Stimulated activated CD8-positive, alpha-beta memory T cell treated with anti-CD3 and anti-CD28 coated beads, Interleukin-15, amount 100 ng/mL, for 1 hour (primary cell): ENCODE measurements around the gene RAP1GAP.
"Not testable (repeated sequence)": the region's sequence is repeated elsewhere in the genome, so short reads cannot be mapped to it uniquely, and the experiment has no call there.

Source experiments
- DNase-seq: peaks from one replicate; pipeline ENCODE4 v3.0.0-alpha.2; 2020; ENCODE audit warnings: low read depth

Gene RAP1GAP

DNA sequence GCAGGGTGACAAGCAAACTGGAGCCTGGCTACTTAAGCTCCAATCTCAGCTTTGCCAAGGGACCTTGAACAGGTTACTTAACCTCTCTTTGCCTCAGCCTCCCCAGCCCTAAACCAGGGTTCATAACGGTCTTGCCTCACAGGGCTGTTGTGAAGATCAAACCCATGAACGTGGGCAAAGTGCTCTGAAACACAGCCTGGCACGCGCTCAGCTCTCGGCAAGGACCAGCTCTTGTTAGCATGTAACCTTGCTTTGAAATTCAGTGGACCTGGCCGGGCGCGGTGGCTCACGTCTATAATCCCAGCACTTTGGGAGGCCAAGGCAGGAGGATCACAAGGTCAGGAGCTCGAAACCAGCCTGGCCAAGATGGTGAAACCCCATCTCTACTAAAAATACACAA, 24.8 kb downstream of the RAP1GAP start:
- no peak for DNase-seq

DNA sequence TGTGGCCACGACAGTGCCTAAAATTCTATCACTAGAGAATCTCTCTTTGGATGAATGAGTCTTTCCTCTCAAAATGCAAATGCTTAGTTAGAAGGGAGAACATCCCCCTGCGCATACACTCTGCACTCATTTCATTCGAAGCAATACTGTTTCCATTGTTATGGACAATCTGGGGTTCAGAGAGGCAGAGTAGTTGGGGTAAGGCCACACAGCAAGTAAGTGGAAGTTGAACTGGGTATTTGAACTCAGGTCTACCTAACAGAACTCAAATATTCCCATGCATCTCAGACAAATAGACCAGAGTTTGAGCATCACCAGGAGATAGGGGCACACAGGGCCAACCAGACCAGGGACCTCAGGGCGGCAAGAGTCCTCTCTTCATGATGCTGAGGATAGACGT, 25.5 kb downstream of the RAP1GAP start:
- no peak for DNase-seq

DNA sequence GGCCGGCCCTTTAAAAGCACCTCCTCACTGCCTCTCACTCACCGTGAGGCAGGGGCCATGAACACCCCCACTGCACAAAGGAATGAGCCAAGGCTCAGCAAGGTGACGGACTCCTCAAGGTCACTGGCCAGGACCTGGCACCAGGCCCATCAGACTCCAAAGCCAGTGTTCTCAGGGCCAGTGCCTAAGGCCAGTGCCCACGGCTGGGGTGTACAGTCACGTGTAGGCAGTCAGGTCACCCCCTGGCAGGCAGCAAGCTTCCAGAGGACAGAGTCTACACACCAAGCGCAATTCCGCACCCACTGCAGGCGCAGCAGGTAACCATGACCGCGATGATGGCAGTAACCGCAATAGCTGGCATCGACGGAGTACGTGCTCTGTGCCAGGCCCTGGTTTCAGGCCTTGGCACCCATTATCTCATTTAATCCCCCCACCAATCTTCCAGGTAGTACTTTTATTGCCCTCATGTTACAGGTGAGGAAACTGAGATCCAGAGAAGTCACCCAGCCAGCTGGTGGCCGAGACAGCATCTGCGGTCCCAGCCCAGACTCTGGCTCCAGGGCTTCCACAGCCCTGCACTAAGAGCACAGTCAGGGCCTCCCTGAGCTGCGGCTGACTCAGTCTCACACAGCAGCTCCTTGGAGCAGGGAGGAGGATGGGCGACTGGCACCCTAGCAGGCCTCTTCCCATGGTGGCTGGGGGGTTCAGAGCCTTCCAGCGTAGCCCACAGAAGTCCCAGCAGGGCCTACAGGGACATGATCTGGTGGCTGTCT, 27.0 kb downstream of the RAP1GAP start:
- DNase-seq: no peak

DNA sequence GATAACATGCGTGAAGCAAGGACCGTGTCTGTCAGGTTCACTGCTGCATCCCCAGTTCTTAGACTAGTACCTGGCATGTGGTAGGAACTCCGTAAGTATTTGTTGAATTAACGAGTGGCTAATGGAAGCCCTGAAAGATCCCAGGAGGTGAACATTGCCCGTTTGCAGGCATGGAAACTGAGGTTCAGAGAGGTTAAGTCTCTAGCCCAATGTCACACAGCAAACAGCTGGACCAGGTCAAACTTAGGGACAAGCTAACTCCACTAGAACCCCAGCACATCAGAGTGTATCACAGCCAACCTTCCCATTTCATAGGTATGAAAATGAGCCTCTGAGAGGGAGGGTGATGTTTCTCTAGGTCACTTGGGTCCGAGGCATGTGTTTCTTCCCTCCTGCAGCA, 27.6 kb downstream of the RAP1GAP start:
- DNase-seq: no peak

DNA sequence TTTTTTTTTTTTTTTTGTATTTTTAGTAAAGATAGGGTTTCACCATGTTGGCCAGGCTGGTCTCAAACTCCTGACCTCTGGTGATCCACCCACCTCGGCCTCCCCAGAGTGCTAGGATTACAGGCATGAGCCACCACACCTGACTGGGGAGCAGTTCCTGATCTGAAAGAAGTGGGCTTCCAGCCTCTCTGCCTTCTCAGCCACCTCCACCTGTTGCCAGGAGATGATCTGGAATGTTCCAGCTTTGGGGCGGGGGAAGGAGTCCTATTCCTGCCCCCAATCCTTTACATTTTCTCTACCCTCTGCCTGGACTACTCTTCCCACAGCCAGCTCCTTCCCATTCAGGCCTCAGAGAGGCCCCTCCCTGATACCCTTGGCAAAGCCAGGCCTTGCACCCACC, 28.1 kb downstream of the RAP1GAP start:
- DNase-seq: no peak

DNA sequence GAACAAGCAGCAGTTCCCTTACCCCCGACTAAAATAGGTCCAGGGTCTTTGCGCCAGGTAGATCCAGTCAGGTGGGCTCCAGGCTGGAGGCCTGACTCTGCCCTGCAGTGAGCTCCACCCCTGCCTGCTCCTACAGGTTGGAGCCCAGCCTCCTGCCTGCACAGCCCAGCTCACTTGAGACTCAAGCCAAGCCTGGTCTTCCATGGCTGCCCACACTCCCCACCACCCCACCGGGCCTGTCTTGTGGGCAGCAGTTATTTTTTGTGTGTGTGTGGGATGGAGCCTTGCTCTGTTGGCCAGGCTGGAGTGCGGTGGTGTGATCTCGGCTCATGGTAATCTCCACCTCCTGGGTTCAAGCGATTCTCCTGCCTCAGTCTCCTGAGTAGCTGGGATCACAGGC, 28.5 kb downstream of the RAP1GAP start:
- DNase-seq: no peak

- no peak for DNase-seq
Observed at GRCh38 chr1:21639594-21640041, 29.5 kb downstream of the RAP1GAP start.

- DNase-seq: no peak
Observed at GRCh38 chr1:21638531-21639341, 30.4 kb downstream of the RAP1GAP start.

DNA sequence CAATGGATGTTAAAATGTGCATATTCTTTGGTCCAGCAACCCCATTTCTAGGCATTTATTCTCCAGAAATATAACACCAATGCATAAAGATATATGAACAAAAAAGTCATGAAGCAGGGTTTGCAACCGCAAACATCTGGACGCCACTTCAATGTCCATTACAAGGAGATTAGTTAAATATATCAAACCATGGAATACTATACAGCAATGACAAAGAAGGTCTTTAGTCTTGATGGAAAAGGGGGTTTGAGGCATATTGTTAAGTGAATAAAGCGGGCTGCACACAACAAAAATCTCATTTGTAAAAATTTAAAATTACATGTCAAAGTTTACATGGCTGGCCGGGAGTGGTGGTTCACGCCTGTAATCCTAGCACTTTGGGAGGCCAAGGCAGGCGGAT, 31.6 kb downstream of the RAP1GAP start:
- no peak for DNase-seq

- DNase-seq: no peak
Observed at GRCh38 chr1:21636029-21636428, 33.1 kb downstream of the RAP1GAP start.

DNA sequence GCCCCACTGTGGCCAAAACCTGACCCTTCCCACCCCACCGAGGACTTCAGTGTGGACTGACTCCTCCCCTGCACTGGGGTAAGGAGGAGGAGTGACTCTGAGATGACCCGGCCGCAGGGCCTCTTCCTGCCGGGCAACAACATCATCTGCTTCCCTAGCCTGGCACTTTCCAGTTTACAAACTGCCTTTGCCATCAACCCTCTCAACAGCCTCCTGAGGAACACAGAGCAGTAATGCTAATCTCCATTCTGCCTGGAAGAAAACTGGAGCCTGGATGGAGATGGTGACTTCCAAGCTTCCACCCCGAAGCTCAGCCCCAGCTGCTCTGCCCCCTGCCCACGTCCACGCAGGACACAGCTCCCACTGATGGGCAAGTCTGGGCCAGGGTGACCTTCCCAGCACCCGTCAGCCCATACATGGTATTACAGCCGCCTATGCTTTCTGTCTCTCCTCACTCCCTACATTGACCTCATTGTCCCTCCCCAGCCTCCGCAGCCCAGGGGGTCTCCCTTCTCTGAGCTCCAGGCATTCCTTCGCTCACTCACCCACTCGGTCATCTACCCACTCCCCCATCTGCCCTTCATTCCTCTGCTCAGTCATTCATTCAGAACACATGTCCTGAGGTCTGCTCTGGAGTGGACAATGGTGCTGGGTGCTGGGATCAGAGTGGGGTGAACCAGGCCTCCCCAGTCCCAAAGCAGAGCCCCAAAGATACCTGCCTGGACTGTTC, 34.2 kb downstream of the RAP1GAP start:
- no peak for DNase-seq

DNA sequence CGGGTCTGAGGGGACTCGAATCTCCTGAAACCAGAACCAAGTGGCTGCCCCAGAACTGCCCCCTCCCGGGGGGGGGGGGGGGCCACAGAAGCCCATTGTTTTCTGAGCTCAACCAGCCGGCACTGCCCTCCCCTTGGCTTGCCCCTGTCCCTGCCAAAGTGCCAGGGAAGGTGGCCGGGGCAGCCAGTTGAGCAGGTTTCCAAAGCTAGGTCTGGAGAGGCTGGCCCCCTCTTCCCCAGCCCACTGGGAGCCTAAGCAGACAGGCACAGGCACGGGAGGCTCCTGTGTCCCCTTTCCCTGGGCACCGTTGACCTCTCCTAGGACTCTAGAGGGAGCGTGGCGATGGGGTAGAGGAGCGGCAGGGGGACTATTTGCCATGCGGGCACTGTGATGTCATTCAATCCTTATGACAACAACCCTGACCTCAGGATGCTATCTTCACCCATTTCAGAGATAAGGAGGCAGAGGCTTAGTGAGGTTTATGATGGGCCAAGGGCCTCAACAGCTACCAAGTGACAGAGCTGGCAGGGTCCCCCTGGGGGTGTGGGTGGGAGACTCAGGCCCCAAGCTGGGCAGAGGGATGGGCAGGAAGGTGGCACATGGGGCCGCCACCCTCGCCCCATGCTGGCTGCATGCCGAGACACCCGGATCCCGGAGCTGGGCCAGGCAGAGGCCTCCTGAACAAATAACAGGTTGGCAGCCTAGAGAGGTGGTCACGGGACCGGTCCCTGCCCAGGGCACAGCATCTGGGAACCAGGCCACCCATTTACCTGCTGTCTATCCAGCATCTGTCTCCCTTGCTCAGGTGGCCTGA, 35.0 kb downstream of the RAP1GAP start:
- DNase-seq: no peak

DNA sequence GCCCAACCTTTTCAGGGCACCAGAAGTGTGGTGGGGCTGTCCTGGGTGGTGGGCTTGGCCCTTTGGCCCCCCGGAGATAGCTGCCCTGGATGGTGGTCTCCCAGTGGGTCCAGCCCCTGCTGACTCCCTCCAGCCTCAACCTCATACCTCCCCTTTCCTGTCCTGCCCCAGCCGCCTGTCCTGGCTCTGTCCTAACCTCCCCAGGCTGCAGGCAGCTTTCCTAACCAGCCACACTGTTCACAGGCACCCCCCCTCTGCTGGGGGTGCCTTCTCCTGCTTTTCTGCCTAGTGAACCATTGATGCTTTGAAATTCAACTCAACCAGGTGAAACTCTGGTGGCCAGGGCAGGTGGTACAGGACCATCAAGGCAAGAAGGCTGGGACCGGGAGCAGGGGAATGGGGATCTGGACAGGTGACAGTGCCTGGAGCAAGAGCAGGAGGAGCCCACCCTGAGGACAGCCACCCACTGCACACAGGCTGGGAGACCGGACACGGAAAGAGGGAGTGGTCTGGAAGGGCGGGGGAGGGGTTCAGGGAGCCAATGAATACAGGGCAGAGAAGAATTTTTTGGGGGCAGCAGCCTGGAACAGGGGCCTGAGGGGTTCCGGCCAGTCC, 35.9 kb downstream of the RAP1GAP start:
- no peak for DNase-seq

DNA sequence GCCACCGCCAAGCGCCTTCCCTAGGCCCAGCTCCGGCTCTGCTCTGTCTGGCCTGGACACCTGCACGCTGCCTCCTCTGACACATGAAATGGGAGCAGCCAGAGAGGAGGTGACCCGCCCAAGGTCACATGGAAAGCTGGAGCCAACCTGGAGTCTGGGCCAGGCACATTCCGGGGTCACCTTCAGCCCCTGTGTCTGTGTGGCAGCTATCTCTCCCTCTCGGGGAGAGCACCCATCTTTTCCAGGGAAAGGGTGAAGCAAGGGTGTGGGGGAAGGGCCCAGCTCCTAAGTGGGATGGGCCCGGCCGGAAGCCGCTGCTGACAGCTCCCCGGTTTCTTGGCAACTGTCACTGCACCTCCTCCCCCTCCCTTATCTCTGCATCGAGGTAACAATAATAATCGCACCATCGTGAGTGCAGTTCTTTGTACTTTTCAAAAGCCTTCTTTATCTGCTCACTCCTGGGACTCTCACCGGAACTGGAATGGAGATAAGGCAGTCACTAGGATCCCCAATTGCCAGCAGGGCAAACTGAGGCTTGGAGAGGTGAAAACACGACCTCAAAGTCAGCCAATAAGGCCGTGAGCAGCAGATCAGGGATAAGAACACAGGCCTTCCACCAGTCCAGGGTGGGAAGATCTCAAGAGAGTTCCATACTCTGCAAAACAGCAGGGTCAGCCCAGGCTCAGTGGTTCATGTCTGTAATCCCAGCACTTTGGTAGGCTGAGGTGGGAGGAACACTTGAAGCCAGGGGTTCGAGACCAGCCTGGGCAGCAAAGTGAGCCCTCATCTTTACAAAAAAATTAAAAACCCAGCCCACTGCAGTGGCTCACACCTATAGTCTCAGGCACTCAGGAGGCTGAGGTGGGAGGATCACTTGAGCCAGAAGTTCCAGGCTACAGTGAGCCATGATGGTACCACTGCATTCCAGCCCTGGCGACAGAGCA, 36.9 kb downstream of the RAP1GAP start:
- no peak for DNase-seq

GRCh38 chr1:21631590-21631943, 37.6 kb downstream of the RAP1GAP start:
- DNase-seq: not testable (repeated sequence)

DNA sequence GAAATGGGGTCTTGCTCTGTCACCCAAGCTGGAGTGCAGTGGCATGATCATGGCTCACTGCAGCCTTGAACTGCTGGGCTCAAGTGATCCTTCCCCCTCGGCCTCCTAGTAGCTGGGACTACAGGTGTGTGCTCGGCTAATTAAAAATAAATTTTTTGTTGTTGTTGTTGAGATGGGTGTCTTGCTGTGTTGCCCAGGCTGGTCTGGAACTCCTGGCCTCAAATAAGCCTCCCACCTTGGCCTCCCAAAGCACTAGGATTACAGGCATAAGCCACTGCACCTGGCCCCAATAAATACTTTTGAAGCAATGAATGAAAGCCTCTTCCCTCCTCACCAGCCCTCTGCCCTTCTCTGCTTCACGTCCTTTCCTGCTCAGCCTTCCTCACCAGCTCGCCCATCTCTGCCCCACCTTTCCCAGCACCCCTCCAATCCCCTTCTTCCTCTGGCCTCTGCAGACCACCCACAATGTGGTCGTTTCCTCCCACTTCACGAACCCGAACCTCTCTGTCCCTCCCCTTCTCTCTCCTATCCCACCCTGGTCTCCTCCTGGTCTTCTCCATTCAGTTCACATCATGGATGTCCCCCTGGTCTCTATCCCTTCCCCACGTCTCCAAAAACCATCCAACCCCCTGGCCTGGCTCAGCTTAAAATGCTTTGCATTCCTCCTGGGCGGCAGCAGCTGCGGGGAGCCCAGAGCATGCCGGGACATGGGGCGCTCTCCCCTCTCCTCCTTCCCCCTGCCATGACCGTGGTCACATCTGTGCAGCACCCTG, 38.4 kb downstream of the RAP1GAP start:
- no peak for DNase-seq

DNA sequence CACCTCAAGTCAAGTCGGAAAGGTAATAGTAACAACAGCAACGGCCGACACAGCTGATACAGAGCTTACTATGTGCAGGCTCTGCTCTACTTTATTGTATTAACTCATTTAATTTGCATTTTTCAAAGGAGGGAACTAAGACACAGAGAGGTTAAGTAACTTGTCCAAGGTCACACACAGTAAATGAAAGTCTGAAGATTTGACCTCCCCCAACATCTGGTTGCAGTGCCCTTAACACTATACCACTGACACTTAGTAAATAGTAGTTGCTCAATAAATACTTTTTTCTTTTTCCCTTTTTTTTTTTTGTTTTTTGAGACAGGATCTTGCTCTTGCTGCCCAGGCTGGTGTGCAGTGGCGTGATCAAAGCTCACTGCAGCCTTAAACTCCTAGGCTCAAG, 39.2 kb downstream of the RAP1GAP start:
- DNase-seq: no peak

DNA sequence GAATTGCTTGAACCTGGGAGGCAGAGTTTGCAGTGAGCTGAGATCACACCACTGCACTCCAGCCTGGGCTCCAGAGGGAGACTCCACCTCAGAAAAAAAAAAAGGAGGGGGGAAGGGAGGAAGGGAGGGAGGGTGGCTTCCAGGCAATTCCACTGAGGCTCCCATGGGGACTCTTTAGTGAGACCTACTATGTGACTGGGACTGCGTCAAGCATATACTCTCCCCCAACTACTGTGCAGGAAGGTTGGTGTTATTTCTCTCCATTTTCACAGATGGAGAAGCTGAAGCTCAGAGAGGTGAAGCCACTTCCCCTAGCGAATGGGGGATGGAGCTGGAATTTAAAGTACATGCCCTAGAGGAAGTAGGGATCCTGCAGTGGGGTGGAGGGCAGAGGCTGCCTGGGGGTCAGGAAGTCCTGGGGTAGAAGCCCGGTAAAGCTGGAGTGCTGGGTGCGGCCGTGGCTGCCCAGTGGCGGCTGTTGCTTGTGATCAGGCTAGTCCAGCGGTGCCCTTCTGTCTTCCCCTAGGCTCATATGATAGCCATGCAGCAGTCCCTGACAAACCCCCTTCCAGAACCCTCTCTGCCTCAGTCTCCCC, 40.3 kb downstream of the RAP1GAP start:
- no peak for DNase-seq

GRCh38 chr1:21626921-21627339, 42.2 kb downstream of the RAP1GAP start:
- no peak for DNase-seq
